Placental epithelial cell (primary cell): ENCODE measurements around the gene CENPW. TPM values are rescaled to one million over a fixed set of nuclear protein-coding genes. Genes with fewer than 3 reads are reported as not detected.

Experiments used
- total RNA-seq: library from RNA; depleted of rRNA; stranded (reverse); fragments of >200 nt; gene quantifications from 2 replicates; pipeline ENCODE4 v1.2.3, GENCODE V29; 2012

The CENPW gene
- total RNA-seq, result 2.4 and 5.1 TPM in 2 replicates

DNA sequence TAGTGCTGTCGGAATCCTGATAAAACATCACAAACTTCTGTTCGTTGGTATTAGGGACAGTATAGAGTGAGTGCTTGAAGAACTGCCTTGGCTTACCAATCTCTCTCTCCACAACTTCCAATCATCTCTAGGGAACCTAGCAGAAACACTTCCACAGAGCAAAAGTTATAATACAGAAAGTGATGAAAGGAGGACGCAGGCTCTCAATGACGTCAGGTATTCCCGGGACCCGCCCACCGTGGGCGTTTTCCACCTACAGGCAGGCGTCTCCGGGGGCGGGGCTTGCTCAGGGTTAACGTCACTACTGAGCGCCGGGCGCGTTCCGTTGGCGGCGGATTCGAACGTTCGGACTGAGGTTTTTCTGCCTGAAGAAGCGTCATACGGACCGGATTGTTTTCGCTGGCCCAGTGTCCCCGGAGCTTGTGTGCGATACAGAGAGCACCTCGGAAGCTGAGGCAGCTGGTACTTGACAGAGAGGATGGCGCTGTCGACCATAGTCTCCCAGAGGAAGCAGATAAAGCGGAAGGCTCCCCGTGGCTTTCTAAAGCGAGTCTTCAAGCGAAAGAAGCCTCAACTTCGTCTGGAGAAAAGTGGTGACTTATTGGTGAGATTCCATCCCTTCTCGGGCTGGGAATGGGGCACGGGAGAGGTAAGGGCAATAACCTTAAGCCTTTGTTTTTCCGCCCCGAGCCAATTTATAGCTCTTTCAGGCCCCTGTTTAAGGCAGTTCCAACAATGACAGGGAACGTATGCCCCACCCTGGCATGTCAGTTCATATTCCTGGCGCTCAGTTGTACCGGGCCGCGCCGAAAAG lies at the start of gene CENPW:
TSS of gene CENPW (plus strand) at position 320 of the 814 bp plus-strand sequence. CDS start at position 479, 159 bp downstream.

